ENCODE results near the gene CPN2. TPM values are rescaled to one million over a fixed set of nuclear protein-coding genes. Genes with fewer than 3 reads are reported as not detected.

The CPN2 gene
- total and polyA plus RNA-seq, 7 donors, result 0.03 to 0.13 TPM; not detected in 5

DNA sequence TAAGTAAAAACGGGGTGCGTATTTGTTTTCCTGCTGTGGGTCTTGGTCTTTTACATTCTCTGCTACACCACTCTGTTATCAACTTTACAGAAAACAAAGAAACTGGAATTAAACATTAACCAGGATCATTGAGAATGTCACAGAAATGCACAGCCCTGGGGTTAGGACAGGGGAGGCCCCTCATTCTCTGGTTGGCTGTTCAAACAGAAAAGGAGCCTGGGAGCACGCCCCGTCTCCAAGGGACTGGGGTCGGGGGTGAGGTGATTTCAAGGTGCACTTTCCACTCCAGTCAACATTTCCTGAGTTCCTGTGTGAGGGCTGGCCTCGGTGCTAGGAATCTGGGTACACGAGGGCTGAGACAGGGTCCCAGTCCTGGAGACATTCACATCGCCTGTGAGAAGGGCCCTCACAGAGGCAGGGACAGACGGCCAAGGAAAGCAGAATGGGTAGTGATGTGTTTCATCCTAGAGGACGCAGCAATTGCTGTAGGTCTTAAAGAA, 30.3 kb downstream of the CPN2 start:
- Histone ChIP-seq H3K27ac (no peak overlapping the region), H3K4me3 (no peak overlapping the region), H3K4me1 (peaks cover 19% of the 10 kb centered on the region), H3K9me3 (no peaks in the 10 kb centered on the region), H3K27me3 (ENCODE audit: insufficient read depth in 3 of 3, low read length in 2 of 3) (peaks cover 0 to 5% (median 0%) of the 10 kb centered on the region in 3 donors), H3K36me3 (ENCODE audit: insufficient read depth in 1 of 2, low read depth in 1 of 2) (no peaks in the 10 kb centered on the region)
- no peak for ATAC-seq
- no peak for DNase-seq
- WGBS, 3 donors, result 84 to 88% (median 87%) methylated on average over 10 of the region's 10 CpGs
- TF ChIP-seq, protein P1, sequence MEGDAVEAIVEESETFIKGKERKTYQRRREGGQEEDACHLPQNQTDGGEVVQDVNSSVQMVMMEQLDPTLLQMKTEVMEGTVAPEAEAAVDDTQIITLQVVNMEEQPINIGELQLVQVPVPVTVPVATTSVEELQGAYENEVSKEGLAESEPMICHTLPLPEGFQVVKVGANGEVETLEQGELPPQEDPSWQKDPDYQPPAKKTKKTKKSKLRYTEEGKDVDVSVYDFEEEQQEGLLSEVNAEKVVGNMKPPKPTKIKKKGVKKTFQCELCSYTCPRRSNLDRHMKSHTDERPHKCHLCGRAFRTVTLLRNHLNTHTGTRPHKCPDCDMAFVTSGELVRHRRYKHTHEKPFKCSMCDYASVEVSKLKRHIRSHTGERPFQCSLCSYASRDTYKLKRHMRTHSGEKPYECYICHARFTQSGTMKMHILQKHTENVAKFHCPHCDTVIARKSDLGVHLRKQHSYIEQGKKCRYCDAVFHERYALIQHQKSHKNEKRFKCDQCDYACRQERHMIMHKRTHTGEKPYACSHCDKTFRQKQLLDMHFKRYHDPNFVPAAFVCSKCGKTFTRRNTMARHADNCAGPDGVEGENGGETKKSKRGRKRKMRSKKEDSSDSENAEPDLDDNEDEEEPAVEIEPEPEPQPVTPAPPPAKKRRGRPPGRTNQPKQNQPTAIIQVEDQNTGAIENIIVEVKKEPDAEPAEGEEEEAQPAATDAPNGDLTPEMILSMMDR (IDR thresholded peaks at IDR 0.05), result no peak
- intact Hi-C loops (cut with DNase I), result loop anchor here in 1 of 2 donors (5.0 kb wide), 1 partner anchor 323 kb away; no protein-coding TSS in a partner anchor

DNA sequence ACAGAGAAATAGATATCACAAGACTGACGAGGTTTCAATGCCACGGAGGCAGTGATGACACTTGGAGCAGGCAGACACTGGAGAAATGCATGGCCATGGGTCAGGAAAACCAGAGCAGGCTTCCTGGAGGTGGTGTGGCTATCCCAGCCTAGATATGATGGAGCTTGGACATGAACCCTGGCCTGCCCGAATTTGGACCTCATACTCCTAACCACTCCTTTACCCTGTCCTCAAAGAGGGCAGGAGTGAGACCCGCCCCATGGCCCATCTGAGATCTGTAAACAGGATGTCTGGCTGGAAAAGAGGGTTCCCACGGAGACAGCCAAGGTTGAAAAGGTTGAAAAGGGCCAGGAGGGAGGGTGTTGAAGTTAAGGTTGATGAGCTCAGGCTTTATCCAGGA, 31.0 kb downstream of the CPN2 start:
- H3K27me3 ChIP-seq (ENCODE audit: insufficient read depth in 3 of 3, low read length in 2 of 3), result peaks cover 0 to 5% (median 2%) of the 10 kb centered on the region in 3 donors
- intact Hi-C loops (cut with DNase I), result loop anchor here in 1 of 2 donors (5.0 kb wide), 1 partner anchor 323 kb away; no protein-coding TSS in a partner anchor
- no peak overlapping the region for H3K27ac ChIP-seq
- no peaks in the 10 kb centered on the region for H3K9me3 ChIP-seq
- TF ChIP-seq, protein P1 (IDR thresholded peaks at IDR 0.05), result no peak
- 82 to 87% (median 83%) methylated on average over 5 of the region's 5 CpGs for WGBS, 3 donors
- no peaks in the 10 kb centered on the region for H3K36me3 ChIP-seq (ENCODE audit: insufficient read depth in 1 of 2, low read depth in 1 of 2)
- DNase-seq (no peak), ATAC-seq (no peak)
- H3K4me1 ChIP-seq, result peaks cover 19% of the 10 kb centered on the region
- H3K4me3 ChIP-seq, result no peak overlapping the region

DNA sequence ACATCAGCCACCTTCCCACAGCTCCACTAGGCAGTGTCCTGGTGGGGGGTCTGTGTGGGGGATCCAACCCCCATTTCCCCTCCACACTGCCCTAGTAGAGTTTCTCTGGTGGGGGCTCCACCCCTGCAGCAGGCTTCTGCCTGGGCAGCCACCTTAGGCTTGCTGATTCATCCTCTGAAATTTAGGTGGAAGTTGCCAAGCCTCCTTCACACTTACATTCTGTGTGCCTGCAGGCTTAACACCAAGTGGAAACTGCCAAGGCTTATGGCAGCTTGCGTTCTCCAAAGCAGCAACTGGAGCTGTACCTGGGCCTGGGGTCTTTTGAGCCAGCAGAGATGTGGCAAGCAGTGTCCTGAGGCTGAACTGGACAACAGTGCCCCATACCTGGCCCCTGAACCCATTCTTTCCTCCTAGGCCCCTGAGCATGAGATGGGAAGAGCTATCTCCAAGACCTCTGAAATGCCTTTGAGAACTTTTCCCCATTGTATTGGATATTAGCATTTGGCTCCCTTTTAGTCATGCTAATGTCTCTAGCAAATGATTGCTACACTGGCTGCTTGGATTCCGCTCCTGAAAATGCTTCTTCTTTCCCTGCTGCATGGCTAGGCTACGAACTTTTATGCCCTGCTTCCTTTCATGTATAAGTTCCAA, 32.5 kb downstream of the CPN2 start:
- H3K36me3 ChIP-seq (ENCODE audit: insufficient read depth in 1 of 2, low read depth in 1 of 2), result no peaks in the 10 kb centered on the region
- TF ChIP-seq, protein P1 (IDR thresholded peaks at IDR 0.05), result no peak
- intact Hi-C loops (cut with DNase I), result loop anchor here (5.0 to 10.0 kb wide), 4 partner anchors 46 to 314 kb away; partner anchors contain the start of gene HES1 (in 1 of the 2)
- H3K4me1 ChIP-seq, result peaks cover 19% of the 10 kb centered on the region
- 92 to 100% (median 95%) methylated on average over 3 of the region's 3 CpGs for WGBS, 3 donors
- H3K27me3 ChIP-seq (ENCODE audit: insufficient read depth in 3 of 3, low read length in 2 of 3), result peaks cover 0 to 15% (median 5%) of the 10 kb centered on the region in 3 donors
- no peaks in the 10 kb centered on the region for H3K9me3 ChIP-seq
- ATAC-seq, result no peak
- no peak overlapping the region for H3K27ac ChIP-seq
- H3K4me3 ChIP-seq, result no peak overlapping the region
- DNase-seq, result no peak

DNA sequence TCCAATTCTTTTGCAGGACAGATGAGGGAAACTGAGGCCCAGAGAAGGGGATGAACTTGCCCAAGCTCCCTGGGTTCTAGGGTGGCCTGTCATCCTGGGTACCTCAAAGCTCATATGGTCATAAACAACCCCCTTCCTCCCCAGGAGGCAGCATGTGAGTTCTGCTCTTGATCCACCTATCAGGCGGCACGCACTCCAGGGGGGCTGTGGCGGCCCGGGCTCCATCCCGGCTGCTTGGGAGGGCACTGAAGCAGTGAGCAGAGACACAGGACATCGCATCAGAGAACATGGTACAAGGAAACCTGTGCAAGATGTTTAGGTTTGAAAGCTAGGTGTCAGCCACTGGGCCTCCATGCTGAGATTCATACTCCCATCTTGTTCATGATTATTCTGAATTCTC, 34.2 kb downstream of the CPN2 start:
- no peak overlapping the region for H3K27ac ChIP-seq
- peaks cover 7% of the 10 kb centered on the region for H3K4me1 ChIP-seq
- ATAC-seq, result no peak
- DNase-seq, result no peak
- peaks cover 0 to 29% (median 5%) of the 10 kb centered on the region in 3 donors for H3K27me3 ChIP-seq (ENCODE audit: insufficient read depth in 3 of 3, low read length in 2 of 3)
- no peak overlapping the region for H3K4me3 ChIP-seq
- no peaks in the 10 kb centered on the region for H3K36me3 ChIP-seq (ENCODE audit: insufficient read depth in 1 of 2, low read depth in 1 of 2)
- 93 to 95% (median 95%) methylated on average over 6 of the region's 6 CpGs for WGBS, 3 donors
- TF ChIP-seq, protein P1 (IDR thresholded peaks at IDR 0.05), result no peak
- no peaks in the 10 kb centered on the region for H3K9me3 ChIP-seq
- intact Hi-C loops (cut with DNase I), result loop anchor here (5.0 to 10.0 kb wide), 4 partner anchors 45 to 312 kb away; partner anchors contain the start of gene HES1 (in 1 of the 2)

Data from psoas muscle (tissue), 8 donors.